Measurements from ENCODE around the gene TTC34. TPM values are rescaled to one million over a fixed set of nuclear protein-coding genes. Genes with fewer than 3 reads are reported as not detected.

The TTC34 gene
- total RNA-seq, 1 experiment from 2014 or later: 0.17 TPM

DNA sequence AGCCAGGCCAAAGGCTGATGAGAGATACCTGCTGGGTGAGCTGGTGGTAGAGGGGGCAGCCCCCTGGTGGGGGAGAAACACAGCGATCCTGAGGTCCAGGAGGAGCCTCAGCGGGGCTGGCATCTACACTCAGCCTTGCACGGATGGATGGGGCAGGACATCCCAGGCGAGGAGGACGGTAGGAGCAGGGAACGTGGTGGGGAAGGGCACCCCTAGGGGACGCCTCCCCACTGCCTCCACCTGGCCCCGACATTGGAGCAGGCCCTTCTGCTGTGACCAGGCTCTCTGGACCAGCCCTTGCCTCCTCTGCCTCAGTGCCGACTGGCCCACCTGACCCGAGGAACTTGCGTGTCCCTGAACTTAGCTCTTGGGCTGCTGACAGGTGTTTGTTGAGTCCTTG lies 162.3 kb downstream of the TTC34 start:
- DNase-seq (ENCODE audit: low spot score): no peak

GRCh38 chr1:2638466-2639115 lies 162.9 kb downstream of the TTC34 start:
- in situ Hi-C loops (cut with HindIII; ENCODE audit: low sequenced_read_pairs): no loop called here
- DNase-seq (ENCODE audit: low spot score): no peak

More for the DNA sequence above, 162.3 kb downstream of the TTC34 start:
- in situ Hi-C loops (cut with HindIII; ENCODE audit: low sequenced_read_pairs): no loop called here

GRCh38 chr1:2637442-2638145 lies 163.9 kb downstream of the TTC34 start:
- in situ Hi-C loops (cut with HindIII; ENCODE audit: low sequenced_read_pairs): no loop called here
- DNase-seq (ENCODE audit: low spot score): no peak

- in situ Hi-C loops (cut with HindIII; ENCODE audit: low sequenced_read_pairs): no loop called here
Observed at GRCh38 chr1:2636733-2637132, 164.8 kb downstream of the TTC34 start.

GRCh38 chr1:2635361-2636010 lies 166.0 kb downstream of the TTC34 start:
- no peak for DNase-seq (ENCODE audit: low spot score)
- in situ Hi-C loops (cut with HindIII; ENCODE audit: low sequenced_read_pairs): no loop called here

More at GRCh38 chr1:2636733-2637132, 164.8 kb downstream of the TTC34 start:
- no peak for DNase-seq (ENCODE audit: low spot score)

DNA sequence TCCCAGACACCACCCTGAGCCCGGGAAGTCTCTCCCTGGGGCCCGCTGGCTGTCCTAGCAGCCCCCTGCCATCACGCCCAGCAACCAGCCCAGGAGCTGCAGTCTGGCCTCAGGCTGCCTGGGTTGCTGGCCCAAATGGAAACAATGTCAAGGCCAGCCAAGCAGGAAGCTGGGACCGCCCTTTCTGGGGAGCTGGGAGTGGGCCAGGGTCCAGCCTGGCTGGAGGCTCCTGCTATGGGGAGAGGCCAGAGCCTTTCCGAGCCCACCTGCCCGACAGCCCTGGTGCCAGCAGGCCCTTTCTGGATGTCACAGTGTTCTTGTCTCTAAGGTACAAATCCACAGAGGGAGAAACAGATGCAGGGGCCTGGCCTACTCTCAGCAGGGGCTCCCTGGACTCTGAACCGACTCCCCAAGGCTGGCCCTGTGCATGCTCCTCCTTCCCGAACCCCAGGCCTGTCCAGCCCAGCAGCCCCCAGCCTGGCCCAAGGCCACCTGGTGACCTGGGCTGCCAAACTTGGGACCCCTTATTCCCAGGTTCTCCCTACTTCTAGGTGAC lies 167.5 kb downstream of the TTC34 start:
- in situ Hi-C loops (cut with HindIII; ENCODE audit: low sequenced_read_pairs): no loop called here
- no peak for DNase-seq (ENCODE audit: low spot score)

DNA sequence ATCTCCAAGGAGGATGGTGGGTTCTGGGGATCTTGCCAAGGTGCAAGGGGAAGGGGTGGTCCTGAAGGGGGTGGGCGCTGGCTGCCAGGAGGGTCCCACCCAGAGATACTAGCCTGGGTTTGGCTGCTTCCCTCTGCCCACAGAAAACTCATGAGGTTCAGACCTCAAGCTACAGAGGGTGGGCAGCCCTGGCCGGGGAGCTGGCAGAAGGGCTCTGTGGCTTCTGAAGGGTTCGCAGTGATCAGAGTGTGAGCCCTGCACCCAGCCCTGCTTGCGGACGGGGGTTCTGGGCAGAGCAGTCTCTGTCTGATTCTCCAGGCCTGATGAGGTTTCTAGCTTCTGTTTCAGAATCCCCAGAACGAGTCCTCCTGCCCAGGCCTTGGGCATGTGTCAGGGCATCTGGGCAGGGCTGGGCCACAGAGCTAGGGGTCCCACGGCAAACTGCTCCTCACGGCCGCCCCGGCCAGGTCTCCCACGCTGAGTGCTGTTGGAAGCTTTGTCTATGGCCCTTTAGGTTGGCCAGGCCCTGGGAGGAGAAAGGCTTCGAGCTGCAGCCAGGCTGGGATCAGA lies 168.0 kb downstream of the TTC34 start:
- no peak for DNase-seq (ENCODE audit: low spot score)
- in situ Hi-C loops (cut with HindIII; ENCODE audit: low sequenced_read_pairs): no loop called here

GRCh38 chr1:2632561-2633361 lies 168.7 kb downstream of the TTC34 start, which contains the start of gene MMEL1:
TSS of gene MMEL1 (minus strand) at chr1:2633016. CDS start at chr1:2629484, 3,532 bp downstream.
- in situ Hi-C loops (cut with HindIII; ENCODE audit: low sequenced_read_pairs): no loop called here
- no peak for DNase-seq (ENCODE audit: low spot score)

- no peak for DNase-seq (ENCODE audit: low spot score)
- in situ Hi-C loops (cut with HindIII; ENCODE audit: low sequenced_read_pairs): no loop called here
Observed at GRCh38 chr1:2632051-2632430, 169.5 kb downstream of the TTC34 start.

DNA sequence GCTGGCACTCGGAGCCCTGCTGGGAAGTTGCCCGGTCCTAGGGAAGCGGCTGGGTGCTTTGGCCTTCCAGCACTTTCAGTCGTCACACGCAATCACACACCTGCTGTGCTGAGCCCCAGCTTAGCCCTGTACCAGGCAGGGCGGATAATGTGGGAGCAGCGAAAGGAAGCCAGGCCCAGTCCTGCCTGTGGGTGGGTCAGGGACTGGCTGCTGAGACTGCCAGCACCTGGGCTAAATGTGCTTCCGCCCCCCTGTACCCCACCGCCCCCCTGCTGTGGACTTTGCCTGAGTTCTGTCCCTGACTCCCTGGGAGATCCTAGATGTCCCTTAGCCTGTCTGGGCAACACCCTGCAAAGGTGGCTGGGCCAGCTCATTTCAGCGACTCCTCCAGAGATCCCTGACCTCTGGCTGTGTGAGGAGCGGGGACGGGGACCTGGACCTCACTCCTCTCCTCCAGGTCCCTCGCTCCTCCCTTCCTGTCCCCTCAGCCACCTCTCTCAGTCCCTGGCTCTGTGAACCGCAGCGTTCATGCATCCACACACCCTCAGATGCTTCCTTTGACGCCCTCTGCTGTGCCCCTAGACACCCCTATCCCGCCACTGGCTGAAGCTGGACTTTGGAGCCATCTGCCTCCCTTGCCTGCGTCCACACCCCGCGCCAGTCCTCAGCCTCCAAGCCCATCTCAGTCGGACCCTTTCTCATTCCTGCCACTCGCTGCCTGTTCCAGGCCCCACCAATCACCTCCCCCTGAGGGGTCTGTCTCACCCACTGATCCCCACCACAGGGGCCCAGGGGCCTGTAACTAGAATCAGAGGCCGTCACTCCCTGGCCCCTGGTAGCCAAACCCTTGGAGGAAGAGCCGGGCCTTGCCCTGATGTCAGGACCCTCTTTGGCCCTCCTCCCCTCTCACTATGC lies 170.1 kb downstream of the TTC34 start:
- in situ Hi-C loops (cut with HindIII; ENCODE audit: low sequenced_read_pairs): no loop called here
- DNase-seq (ENCODE audit: low spot score): no peak

- no peak for DNase-seq (ENCODE audit: low spot score)
- in situ Hi-C loops (cut with HindIII; ENCODE audit: low sequenced_read_pairs): no loop called here
Observed at GRCh38 chr1:2630498-2631135, 170.9 kb downstream of the TTC34 start.

DNA sequence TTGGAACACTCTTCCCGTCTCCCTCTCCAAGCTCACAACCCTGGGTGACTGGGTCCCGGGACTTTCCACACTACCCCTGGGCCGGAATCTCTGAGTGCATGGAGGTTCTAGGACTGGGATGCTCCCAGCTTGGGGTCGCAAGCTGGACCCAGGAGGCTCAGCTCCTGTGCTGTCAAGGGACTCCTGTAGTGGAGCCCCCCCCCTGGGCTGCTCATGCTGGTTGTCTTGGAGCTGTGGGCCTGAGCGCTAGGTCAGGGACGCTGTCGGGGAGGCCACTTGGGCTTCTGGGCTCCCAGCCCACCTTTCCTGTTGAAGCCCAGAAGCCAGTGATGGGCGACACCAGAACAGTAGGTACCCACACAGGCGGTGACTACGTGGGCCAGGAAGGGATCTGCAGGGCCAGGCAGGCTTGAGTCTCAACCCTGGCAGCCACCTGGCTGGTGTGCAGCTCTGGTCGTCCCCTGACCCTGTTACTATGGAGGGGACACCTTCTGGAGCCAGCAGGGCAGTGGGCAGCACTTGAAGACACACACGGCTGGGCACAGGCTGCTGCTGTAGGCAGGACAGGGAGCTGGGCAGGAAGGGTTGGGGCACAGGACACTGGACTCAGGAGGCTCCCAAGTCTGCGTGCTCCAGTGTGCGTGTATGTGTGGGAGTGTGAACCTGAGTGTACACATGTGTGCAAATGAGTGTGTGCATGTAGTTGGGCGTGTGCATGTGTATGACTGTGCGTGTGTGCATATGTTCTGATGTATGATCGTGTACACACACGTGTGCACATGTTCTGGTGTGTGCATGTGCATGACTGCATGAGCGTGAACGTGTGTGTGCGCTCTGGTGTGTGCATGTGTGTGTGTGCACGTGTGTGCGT lies 171.6 kb downstream of the TTC34 start:
- in situ Hi-C loops (cut with HindIII; ENCODE audit: low sequenced_read_pairs): no loop called here
- DNase-seq (ENCODE audit: low spot score): no peak

DNA sequence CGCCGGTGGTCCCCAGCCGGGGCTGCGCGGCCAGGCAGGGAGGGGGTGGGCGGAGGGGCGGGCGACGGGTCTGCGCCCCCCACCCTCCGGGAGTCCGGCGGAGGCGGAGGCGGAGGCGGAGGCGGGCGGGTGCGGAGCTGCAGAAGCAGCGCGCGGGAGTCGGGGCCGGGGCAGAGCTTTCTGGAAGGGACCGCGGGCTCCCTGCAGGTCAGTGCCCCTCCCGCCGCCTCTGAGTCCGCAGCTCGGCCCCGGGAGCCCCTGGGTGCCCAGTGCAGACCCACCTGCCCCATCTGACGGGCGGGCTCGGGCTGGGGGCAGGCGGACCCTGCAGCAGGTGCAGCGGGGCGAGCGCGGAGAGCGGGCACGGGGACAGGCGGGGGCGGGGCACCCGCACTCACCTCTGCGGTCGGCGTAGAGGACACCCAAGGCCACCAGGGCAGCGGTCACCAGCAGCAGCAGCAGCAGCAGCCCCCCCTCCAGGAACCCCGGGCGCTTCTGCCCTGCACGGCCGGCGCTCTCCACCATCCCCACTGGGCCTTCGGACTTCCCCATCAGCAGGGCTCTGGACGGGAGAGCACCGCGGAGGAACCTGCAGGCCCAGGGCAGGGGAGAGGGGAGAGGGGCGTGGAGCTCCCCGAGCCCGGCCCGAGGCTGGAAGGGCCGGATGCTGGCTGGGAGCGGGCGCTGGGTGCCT lies 172.4 kb downstream of the TTC34 start:
- no peak for DNase-seq (ENCODE audit: low spot score)
- in situ Hi-C loops (cut with HindIII; ENCODE audit: low sequenced_read_pairs): no loop called here

GRCh38 chr1:2628191-2628932 lies 173.1 kb downstream of the TTC34 start:
- in situ Hi-C loops (cut with HindIII; ENCODE audit: low sequenced_read_pairs): no loop called here

DNA sequence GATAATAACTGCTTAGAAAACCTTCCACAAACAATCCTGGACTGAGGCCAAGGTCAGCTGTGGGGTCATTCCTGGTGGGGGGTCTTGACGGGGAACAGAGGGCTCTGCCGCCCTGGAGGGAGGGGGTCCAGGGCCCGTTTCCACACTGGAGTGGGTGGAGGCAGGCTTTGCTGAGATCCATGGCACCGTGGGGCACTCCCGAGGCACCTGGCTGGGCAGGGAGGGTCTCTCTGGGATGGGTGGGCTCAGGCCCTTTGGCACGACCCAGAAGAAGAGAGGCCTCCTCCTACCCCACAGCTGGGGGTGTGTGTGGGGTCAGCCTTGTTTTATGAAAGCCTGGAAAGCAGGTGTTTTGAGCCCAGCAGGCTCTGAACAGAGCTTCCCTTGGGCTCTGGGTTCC lies 173.7 kb downstream of the TTC34 start:
- in situ Hi-C loops (cut with HindIII; ENCODE audit: low sequenced_read_pairs): no loop called here
- no peak for DNase-seq (ENCODE audit: low spot score)

More at GRCh38 chr1:2628191-2628932, 173.1 kb downstream of the TTC34 start:
- DNase-seq (ENCODE audit: low spot score): no peak
